ENCODE measurements around the gene ABCC11. TPM values are rescaled to one million over a fixed set of nuclear protein-coding genes. Genes with fewer than 3 reads are reported as not detected.
"Not testable (repeated sequence)": the region's sequence is repeated elsewhere in the genome, so short reads cannot be mapped to it uniquely, and the experiment has no call there.

The ABCC11 gene
- polyA plus RNA-seq, 4 donors, result 0.23 to 0.60 (median 0.32) TPM

- no peak for DNase-seq (ENCODE audit: low read depth in 4 of 4, low spot score in 2 of 4)
These were observed 3.4 kb upstream of the ABCC11 start for GRCh38 chr16:48250520-48251278.

GRCh38 chr16:48246066-48246465 lies 1.3 kb downstream of the ABCC11 start:
- DNase-seq (ENCODE audit: low read depth in 4 of 4, low spot score in 2 of 4), result no peak

DNA sequence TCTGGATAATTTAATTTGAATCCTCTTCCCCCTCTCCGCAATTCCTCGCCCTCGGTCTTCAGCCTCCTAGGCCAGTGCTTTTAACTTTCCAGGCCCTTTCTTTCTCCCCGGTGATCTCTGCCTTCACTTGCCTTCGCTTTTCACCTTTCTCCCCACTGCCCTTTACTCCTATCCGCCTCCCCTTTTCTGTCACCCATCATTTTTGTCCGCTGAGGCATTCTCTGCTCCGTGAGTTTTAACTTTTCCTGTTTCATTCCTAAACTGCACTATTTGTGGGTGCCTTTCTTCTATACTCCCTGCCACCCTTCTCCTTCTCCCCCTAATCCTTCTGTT lies 2.5 kb downstream of the ABCC11 start:
- DNase-seq (ENCODE audit: low read depth in 4 of 4, low spot score in 2 of 4), result peak in 2 of 4 donors; percentile 13 to 21

GRCh38 chr16:48244080-48244862 lies 3.1 kb downstream of the ABCC11 start, which contains the start of gene LONP2:
LONP2 (plus strand) TSS chr16:48244300; CDS start chr16:48244389, 89 bp downstream.
- DNase-seq (ENCODE audit: low read depth in 4 of 4, low spot score in 2 of 4), result peak; percentile 77 to 88 (median 82)

GRCh38 chr16:48240147-48240546 lies 7.2 kb downstream of the ABCC11 start:
- not testable (repeated sequence) for DNase-seq (ENCODE audit: low read depth in 4 of 4, low spot score in 2 of 4)

GRCh38 chr16:48236286-48236685 lies 11.1 kb downstream of the ABCC11 start:
- DNase-seq (ENCODE audit: low read depth in 4 of 4, low spot score in 2 of 4), result no peak

GRCh38 chr16:48235556-48236136 lies 11.7 kb downstream of the ABCC11 start:
- no peak for DNase-seq (ENCODE audit: low read depth in 4 of 4, low spot score in 2 of 4)

- no peak for DNase-seq (ENCODE audit: low read depth in 4 of 4, low spot score in 2 of 4)
These were observed 12.2 kb downstream of the ABCC11 start for GRCh38 chr16:48235058-48235555.

DNA sequence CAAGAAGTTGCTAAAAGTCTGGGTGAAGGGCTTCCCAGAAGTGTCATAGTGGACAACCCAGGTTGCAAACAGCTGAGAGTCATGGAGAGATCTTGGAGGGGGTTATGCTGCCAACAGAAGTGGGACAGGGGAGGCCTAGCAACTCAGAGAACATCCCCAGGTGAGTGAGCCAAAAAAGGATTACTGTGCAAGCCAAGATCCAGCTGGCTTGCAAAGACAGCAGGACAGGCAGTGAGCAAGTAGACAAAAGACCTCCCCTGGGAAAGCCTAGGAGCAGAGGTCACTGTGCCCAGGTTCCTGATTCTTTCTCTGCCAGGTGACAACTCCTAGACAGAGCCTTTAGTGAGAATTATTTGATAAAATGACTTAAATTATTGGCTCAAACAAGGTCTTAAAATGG lies 12.7 kb downstream of the ABCC11 start:
- DNase-seq (ENCODE audit: low read depth in 4 of 4, low spot score in 2 of 4), result no peak

DNA sequence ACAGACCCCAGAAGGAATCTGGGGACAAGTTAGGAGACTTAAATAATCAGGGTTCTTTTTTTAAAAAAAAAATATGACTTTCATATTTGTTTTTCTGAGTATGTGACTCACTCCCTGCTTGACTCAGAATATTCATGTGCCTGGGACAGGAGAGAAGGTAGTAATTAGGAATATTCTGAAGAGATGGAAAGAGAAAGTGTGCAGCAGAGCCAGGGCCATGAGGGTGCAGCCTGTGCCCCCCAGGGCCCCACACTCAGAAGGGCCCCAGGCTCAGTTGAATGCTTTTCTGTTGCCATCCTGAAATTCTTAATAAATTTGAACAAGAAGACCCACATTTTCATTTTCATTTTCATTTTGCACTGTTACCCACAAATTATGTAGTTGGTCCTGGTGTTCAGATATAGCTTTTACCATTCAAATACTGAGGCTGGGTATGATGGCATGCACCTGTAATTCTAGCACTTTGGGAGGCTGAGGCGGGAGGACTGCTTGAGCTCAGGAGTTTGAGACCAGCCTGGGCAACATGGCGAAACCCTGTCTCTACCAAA lies 14.8 kb downstream of the ABCC11 start:
- no peak for DNase-seq (ENCODE audit: low read depth in 4 of 4, low spot score in 2 of 4)

DNA sequence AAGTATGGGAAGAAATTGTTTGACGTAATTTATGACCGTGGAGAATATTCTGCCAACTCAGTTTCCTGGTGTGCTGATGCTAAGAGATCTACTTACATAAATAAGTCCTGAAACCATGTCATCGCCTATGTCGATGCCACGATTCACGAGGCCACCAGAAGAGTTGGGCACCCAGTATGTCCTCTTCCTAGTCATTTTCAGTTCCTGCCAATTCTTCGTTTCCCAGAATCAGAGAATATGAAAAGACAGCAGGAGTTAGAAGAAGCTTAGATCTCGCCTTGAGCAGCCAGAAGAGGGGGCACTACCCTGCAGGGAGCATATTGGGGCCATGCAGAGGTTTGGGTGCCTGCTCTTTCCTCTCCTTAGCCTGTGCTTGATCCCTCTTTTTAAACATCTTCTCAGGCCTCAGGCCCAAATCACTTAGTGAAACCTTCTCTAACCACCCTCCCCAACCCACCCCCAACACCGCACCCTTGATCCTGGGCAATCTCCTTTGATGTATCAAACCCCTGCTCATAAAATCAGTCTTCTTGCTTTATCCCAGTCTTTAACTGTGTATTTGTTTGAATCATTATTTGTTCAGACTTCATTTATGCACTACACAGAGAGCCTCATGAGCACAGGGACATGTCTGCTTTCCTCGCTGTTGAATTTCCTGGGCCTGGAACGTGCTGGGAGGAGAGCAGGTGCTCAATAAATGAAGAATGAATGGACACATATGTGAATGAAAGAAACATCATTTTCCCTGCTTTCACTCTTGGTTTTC lies 15.4 kb downstream of the ABCC11 start:
- no peak for DNase-seq (ENCODE audit: low read depth in 4 of 4, low spot score in 2 of 4)

DNA sequence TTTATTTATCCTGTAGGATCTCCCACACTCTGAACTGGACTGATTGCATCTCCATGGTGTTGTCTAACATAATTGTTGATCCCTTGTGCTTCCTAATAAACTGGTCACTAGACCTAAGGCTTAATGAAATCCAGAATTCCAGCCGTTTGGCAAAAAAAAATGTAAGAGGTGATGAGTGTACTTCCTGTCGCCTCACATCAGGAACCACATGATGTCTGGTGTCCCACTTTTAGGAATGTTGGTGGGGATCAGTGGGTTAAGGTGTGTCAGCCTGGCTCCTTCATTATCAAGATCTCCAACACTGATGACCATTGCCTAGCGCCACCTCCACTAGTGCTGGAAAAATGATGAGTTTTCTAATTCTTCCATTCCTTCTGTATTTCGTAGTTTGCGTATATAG lies 21.9 kb downstream of the ABCC11 start:
- no peak for DNase-seq (ENCODE audit: low read depth in 4 of 4, low spot score in 2 of 4)

DNA sequence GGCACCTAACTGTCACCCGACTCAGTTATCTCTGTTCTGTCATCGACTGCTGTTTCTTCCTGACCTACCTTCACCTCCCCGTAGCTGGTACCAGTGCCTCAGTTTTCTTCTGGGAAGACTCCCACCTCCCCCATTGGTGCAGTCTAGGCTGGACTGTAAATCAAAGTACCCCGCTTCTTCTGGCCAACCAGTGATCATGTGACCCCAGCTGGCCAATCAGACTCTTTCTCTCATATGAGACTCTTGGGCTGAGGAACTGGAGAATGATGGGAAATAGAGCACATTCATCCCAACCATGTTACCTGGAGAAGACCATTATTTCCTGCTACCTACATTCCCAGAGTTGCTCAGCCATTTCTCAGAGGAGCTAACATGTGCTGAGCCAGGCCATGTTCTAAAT lies 23.8 kb downstream of the ABCC11 start:
- DNase-seq (ENCODE audit: low read depth in 4 of 4, low spot score in 2 of 4), result no peak

DNA sequence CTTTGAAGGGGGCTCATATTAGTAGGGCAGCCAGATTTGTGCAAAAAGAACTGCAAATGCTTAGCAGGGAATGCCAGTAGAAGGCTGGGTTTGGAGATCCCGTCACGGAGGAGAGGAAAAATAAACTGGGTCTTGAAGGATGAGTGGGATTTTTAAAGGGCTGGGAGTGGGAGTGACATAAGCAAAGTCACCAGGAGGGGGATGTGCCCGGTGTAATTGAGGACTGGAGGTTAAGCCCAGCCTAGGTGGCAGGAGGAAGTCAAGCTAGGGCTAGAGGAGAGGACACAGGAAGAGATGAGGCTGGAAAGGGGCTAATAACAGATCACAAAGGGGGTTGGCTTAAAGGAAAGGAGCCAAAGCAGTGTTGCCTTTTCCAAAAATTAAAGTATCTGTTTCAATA lies 26.4 kb downstream of the ABCC11 start:
- DNase-seq (ENCODE audit: low read depth in 4 of 4, low spot score in 2 of 4), result no peak

DNA sequence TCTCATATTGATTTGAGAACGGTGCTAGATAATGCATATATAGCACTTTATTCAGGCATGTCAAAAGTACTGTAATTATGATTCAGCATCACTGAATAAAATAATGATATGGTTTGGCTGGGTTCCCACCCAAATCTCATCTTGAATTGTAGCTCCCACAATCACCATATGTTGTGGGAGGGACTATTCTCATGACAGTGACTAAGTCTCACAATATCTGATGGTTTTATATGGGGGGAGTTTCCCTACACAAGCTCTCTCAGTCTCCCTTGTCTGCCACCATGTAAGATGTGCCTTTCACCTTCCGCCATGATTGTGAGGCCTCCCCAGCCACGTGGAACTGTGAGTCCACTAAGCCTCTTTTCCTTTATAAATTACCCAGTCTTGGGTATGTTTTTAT lies 28.9 kb downstream of the ABCC11 start:
- no peak for DNase-seq (ENCODE audit: low read depth in 4 of 4, low spot score in 2 of 4)

DNA sequence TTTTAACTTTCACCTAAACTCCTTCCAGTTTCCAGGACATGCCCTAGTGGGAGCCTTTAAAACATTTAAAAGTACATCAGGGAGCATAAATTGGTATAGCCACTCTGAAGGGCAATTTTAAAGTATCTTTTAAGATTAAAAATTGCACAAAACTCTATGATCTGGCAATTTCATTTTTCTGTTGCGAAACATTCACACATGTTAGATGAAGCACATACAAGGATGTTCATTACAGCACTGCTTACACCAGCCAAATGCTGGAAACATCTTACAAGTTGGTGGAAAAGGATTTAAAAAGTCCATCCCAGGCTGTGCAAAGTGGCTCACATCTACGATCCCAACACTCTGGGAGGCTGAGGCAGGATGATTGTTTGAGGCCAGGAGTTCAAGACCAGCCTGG lies 29.6 kb downstream of the ABCC11 start:
- no peak for DNase-seq (ENCODE audit: low read depth in 4 of 4, low spot score in 2 of 4)

- no peak for DNase-seq (ENCODE audit: low read depth in 4 of 4, low spot score in 2 of 4)
These were observed 31.6 kb downstream of the ABCC11 start for GRCh38 chr16:48215738-48216137.

DNA sequence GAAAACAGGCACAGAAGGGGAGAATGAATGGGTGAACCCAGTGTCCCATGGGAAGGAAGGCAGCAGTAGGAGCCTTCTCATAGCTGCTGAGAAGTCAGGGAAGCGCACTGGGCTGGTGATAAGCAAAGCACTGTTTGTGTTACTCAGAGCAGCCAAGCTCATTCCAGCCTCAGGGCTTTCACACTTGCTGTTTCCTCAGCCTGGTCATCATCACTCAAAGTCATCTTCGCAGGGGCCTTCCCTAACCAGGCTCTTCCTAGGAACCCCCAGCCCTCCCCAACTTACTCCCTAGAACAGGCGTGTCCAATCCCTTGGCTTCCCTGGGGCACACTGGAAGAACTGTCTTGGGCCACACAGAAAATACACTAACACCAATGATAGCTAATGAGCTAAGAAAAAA lies 35.3 kb downstream of the ABCC11 start:
- DNase-seq (ENCODE audit: low read depth in 4 of 4, low spot score in 2 of 4), result no peak

DNA sequence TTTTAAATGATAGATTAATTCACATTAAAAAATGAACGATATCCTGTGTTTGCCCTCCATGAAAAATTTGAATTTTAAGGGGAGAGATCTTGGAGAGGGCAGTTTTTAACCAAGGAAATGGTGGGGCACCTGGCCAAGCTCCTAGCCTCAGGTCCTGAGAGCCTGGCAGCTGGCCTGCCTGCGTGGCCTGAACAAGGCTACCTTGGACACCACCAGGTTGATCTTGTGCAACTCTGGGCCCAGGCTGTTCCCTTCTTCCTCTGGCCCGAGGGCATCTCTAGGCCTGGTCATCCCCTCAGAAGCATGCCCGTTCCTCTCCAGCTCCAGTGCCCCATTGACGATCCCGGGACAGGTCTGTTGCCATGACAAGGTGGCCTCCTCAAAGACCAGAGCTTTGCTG lies 36.6 kb downstream of the ABCC11 start:
- no peak for DNase-seq (ENCODE audit: low read depth in 4 of 4, low spot score in 2 of 4)

DNA sequence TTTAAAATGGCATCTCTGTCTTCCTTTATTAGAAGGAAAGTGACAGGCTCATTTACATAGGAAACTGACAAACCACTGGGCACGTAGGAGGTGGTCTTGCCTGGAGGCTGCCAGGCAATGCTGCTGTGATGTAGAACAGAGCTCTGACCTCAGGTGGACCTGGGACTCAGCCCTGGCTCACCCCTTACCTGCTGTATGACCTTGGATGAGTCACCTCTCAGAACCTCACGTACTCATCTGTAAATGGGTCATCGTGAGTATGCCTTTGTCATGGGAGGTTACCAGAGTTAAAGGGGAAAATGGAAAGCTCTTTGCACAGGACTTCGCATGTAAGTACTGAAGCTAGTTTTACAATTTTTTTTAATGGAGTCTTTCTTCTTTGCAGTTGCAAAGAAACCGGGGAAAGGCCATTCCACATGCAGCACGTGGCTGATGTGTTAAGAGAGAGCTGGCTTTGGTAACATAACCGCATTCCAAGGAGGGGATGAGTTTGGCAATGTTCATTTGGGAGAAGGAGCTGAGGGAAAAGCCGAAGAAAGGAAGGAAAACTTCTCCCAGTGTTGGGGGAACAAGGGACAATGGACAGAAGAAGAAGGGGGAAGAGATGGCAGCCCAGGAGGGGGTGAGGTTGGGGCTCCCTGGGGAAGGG lies 40.6 kb downstream of the ABCC11 start:
- no peak for DNase-seq (ENCODE audit: low read depth in 4 of 4, low spot score in 2 of 4)
